WTC11 (cell line): Measurements from ENCODE around the gene HTT-AS. TPM values are rescaled to one million over a fixed set of nuclear protein-coding genes. Genes with fewer than 3 reads are reported as not detected.
A peak's percentile ranks its signal among the peaks of the same experiment; 100 is the strongest.

Experiments
- ATAC-seq: fragments of 200-7000 bp; cut with Tn5 transposase; 2 replicates; pipeline ENCODE4 v1.10.0; 2021; ENCODE audit warnings: mild to moderate bottlenecking, moderate library complexity
- CTCF ChIA-PET: fragments of 300-600 bp; sonication (Branson Sonifier 250); formaldehyde crosslinking; loops from one replicate; lab custom pipeline; 2021; ENCODE audit warnings: antibody characterized with exemption; lab: Charles Lee
- POLR2A ChIA-PET: fragments of 350-600 bp; sonication (Branson Sonifier 250); formaldehyde crosslinking; loops from one replicate; lab custom pipeline; 2021; ENCODE audit warnings: antibody characterized with exemption; lab: Charles Lee
- DNase-seq: peaks from one replicate; pipeline ENCODE4 v3.0.0; 2021; ENCODE audit warnings: low spot score
- H3K27ac Mint-ChIP-seq: 2 replicates; pipeline ENCODE4 v1.8.0; 2021; ENCODE audit warnings: mixed read lengths
- H3K27me3 Mint-ChIP-seq: 2 replicates; pipeline ENCODE4 v1.8.0; 2021; ENCODE audit warnings: low read depth, mild to moderate bottlenecking, moderate library complexity, mixed read lengths
- H3K36me3 Mint-ChIP-seq: 2 replicates; pipeline ENCODE4 v1.8.0; 2021; ENCODE audit warnings: mixed read lengths
- H3K4me1 Mint-ChIP-seq: 2 replicates; pipeline ENCODE4 v1.8.0; 2022; ENCODE audit warnings: mixed read lengths
- H3K4me3 Mint-ChIP-seq: 2 replicates; pipeline ENCODE4 v1.8.0; 2021; ENCODE audit warnings: mild to moderate bottlenecking, moderate library complexity, mixed read lengths
- H3K9me3 Mint-ChIP-seq: 2 replicates; pipeline ENCODE4 v1.8.0; 2021; ENCODE audit warnings: mixed read lengths
- FOXK1 ChIP-seq: sonication (generic); formaldehyde crosslinking; IDR thresholded peaks from 2 replicates; pipeline ENCODE4 v1.8.0; 2022; ENCODE audit warnings: mild to moderate bottlenecking, moderate library complexity, missing genetic modification reagents
- NFYB ChIP-seq: sonication (generic); formaldehyde crosslinking; conservative IDR thresholded peaks from 2 replicates; pipeline ENCODE4 v1.8.0; 2022; ENCODE audit warnings: low read depth, missing genetic modification reagents
- TP53 ChIP-seq: sonication (generic); formaldehyde crosslinking; IDR thresholded peaks from 2 replicates; pipeline ENCODE4 v1.8.1; 2023; ENCODE audit warnings: mild to moderate bottlenecking, missing genetic modification reagents
- ZNF671 ChIP-seq: fragments of 250-450 bp; sonication (Bioruptor Pico); IDR thresholded peaks from 2 replicates; pipeline ENCODE4 v1.8.0; 2021; ENCODE audit warnings: mild to moderate bottlenecking
- total RNA-seq: library from RNA; stranded (reverse); gene quantifications from 3 replicates; pipeline ENCODE4 v1.2.3, GENCODE V29; 2021
- TF ChIP-seq, protein P1 (sequence below): fragments of 250-450 bp; sonication (Bioruptor Pico); IDR thresholded peaks from 2 replicates; pipeline ENCODE4 v1.9.0; 2021; ENCODE audit warnings: mild to moderate bottlenecking
- TF ChIP-seq, protein P2 (sequence below): sonication (generic); formaldehyde crosslinking; IDR thresholded peaks from 2 replicates; pipeline ENCODE4 v1.8.1; 2023; ENCODE audit warnings: mild to moderate bottlenecking, missing genetic modification reagents
- TF ChIP-seq, protein P3 (sequence below): sonication (generic); formaldehyde crosslinking; IDR thresholded peaks from 2 replicates; pipeline ENCODE4 v1.8.0; 2022; ENCODE audit warnings: mild to moderate bottlenecking, missing genetic modification reagents
- TF ChIP-seq, protein P4 (sequence below): fragments of 200-600 bp; IDR thresholded peaks from 2 replicates; pipeline ENCODE4 v1.8.0; 2022; ENCODE audit warnings: antibody characterized with exemption

HTT-AS gene
- total RNA-seq, 1 experiment from 2014 or later = not detected

DNA sequence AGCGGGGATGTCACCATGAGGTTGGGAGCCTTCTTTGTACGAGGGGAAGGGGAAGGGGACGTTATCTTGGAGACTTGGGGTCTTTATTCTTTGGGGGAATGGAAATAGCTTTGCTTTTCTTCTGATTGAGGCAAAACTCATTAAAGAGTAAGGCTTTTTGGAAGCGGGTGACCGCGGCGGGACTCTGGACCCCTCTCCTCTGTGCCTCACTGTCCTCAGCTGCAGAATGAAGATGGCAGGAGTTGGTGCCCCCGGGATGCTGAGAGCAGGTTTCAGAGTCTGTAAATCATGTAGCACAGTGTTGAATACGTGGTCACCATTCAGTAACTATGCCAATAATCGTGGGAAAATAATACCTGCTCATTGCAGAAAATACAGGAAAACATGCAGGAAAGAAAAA, 32.1 kb downstream of the HTT-AS start:
- H3K9me3 Mint-ChIP-seq = no peaks in the 10 kb centered on the region
- DNase-seq (no peak), ATAC-seq (no peak)
- H3K36me3 Mint-ChIP-seq = no peaks in the 10 kb centered on the region
- H3K27me3 Mint-ChIP-seq = peaks cover 23% of the 10 kb centered on the region
- peak overlapping the region; percentile 54 for H3K4me3 Mint-ChIP-seq
- CTCF ChIA-PET = interaction anchor here (0.6 to 1.5 kb wide), 8 partner anchors 10 to 277 kb away, joined by 3 to 7 read pairs (median 4); no protein-coding TSS in a partner anchor
- H3K27ac Mint-ChIP-seq = no peak overlapping the region
- TF ChIP-seq NFYB (no peak), TP53 (CRISPR knock-in tag) (no peak)
- TF ChIP-seq, protein P1, sequence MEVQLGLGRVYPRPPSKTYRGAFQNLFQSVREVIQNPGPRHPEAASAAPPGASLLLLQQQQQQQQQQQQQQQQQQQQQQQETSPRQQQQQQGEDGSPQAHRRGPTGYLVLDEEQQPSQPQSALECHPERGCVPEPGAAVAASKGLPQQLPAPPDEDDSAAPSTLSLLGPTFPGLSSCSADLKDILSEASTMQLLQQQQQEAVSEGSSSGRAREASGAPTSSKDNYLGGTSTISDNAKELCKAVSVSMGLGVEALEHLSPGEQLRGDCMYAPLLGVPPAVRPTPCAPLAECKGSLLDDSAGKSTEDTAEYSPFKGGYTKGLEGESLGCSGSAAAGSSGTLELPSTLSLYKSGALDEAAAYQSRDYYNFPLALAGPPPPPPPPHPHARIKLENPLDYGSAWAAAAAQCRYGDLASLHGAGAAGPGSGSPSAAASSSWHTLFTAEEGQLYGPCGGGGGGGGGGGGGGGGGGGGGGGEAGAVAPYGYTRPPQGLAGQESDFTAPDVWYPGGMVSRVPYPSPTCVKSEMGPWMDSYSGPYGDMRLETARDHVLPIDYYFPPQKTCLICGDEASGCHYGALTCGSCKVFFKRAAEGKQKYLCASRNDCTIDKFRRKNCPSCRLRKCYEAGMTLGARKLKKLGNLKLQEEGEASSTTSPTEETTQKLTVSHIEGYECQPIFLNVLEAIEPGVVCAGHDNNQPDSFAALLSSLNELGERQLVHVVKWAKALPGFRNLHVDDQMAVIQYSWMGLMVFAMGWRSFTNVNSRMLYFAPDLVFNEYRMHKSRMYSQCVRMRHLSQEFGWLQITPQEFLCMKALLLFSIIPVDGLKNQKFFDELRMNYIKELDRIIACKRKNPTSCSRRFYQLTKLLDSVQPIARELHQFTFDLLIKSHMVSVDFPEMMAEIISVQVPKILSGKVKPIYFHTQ (CRISPR knock-in tag) = no peak
- TF ChIP-seq, all 79 proteins: peak for 0
- peaks cover 12% of the 10 kb centered on the region for H3K4me1 Mint-ChIP-seq
- POLR2A ChIA-PET = no interaction called here

DNA sequence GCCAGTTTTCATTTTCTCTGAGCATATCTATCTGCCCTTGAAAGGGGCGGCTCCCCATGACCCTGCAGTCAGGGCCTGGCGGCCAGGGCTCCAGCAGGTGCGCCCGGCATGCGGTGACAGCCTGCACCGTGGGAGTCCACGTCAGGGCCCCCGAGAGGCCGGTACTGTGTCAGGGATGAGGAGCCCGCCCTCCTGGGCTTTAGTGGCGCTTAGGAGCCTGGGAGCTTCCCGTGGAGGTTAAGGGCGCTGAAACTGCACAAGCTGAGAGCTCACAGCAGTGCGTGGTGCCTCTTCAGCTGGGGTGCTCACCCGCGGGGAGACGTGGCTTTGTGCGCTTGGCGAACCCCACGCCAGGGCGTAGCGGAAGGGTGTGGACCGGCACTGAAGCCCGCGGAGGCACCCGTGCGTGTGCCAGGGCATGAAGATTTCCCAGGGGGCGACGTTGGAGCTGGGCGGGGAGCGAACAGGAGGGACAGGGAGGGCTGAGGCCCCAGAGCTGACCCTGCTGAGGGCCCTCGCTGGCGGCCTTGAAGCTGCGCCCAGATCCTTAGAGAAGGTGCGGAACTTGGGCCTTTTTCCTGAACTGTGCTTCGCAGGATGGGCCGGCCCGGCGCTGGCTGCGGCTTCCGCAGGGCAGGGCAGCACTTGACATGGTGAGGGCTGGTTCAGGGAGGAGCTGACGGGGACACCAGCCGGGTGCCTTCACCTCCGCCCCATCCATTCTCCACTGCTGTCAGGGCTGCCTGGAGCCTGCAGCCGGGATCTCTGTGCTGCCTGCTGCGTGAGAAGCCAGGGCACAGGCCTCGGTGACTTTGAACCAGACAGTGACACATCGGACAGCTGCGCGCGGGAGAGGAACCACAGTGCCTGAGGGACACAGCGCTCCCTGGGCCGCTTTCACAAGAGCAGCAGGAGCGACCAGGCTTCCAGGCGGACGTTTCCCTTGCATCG, 32.9 kb downstream of the HTT-AS start:
- H3K9me3 Mint-ChIP-seq = no peaks in the 10 kb centered on the region
- H3K36me3 Mint-ChIP-seq = no peaks in the 10 kb centered on the region
- peak; percentile 40; the same call in 1 of the 2 replicates for ATAC-seq
- H3K4me1 Mint-ChIP-seq = peaks cover 16% of the 10 kb centered on the region
- H3K27ac Mint-ChIP-seq = no peak overlapping the region
- peak overlapping the region; percentile 54 for H3K4me3 Mint-ChIP-seq
- DNase-seq = peak; percentile 37
- peaks cover 23% of the 10 kb centered on the region for H3K27me3 Mint-ChIP-seq
- TF ChIP-seq, protein P2, sequence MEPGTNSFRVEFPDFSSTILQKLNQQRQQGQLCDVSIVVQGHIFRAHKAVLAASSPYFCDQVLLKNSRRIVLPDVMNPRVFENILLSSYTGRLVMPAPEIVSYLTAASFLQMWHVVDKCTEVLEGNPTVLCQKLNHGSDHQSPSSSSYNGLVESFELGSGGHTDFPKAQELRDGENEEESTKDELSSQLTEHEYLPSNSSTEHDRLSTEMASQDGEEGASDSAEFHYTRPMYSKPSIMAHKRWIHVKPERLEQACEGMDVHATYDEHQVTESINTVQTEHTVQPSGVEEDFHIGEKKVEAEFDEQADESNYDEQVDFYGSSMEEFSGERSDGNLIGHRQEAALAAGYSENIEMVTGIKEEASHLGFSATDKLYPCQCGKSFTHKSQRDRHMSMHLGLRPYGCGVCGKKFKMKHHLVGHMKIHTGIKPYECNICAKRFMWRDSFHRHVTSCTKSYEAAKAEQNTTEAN = no peak
- TF ChIP-seq FOXK1 (CRISPR knock-in tag) (no peak), ZNF671 (CRISPR knock-in tag) (no peak)
- TF ChIP-seq, protein P3, sequence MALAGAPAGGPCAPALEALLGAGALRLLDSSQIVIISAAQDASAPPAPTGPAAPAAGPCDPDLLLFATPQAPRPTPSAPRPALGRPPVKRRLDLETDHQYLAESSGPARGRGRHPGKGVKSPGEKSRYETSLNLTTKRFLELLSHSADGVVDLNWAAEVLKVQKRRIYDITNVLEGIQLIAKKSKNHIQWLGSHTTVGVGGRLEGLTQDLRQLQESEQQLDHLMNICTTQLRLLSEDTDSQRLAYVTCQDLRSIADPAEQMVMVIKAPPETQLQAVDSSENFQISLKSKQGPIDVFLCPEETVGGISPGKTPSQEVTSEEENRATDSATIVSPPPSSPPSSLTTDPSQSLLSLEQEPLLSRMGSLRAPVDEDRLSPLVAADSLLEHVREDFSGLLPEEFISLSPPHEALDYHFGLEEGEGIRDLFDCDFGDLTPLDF = no peak
- TF ChIP-seq, protein P1 (CRISPR knock-in tag) = no peak
- TF ChIP-seq, protein P4, sequence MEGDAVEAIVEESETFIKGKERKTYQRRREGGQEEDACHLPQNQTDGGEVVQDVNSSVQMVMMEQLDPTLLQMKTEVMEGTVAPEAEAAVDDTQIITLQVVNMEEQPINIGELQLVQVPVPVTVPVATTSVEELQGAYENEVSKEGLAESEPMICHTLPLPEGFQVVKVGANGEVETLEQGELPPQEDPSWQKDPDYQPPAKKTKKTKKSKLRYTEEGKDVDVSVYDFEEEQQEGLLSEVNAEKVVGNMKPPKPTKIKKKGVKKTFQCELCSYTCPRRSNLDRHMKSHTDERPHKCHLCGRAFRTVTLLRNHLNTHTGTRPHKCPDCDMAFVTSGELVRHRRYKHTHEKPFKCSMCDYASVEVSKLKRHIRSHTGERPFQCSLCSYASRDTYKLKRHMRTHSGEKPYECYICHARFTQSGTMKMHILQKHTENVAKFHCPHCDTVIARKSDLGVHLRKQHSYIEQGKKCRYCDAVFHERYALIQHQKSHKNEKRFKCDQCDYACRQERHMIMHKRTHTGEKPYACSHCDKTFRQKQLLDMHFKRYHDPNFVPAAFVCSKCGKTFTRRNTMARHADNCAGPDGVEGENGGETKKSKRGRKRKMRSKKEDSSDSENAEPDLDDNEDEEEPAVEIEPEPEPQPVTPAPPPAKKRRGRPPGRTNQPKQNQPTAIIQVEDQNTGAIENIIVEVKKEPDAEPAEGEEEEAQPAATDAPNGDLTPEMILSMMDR = no peak
- ChIA-PET CTCF (interaction anchor here (0.8 to 1.5 kb wide), 9 partner anchors 9 to 278 kb away, joined by 3 to 7 read pairs (median 4); no protein-coding TSS in a partner anchor), POLR2A (no interaction called here)
